ENCODE results near the gene PRR7. TPM values are rescaled to one million over a fixed set of nuclear protein-coding genes. Genes with fewer than 3 reads are reported as not detected.

Gene PRR7
- total and polyA plus RNA-seq, 2 experiments from 2014 or later, result 7.6 to 9.7 TPM

- H4K20me1 ChIP-seq (replicated peaks; ENCODE audit: insufficient read depth), result no peaks in the 10 kb centered on the region; the same call in 1 of the 2 replicates
- H3K36me3 ChIP-seq (ENCODE audit: insufficient read depth), result no peaks in the 10 kb centered on the region
- peaks cover 17% of the 10 kb centered on the region for H3K4me1 ChIP-seq (ENCODE audit: insufficient read depth)
- H3K27me3 ChIP-seq (ENCODE audit: insufficient read depth), result peaks cover 10% of the 10 kb centered on the region; the same call in 1 of the 2 replicates
- Mint-ChIP-seq H3K36me3 (ENCODE audit: low read depth) (peaks cover 15% of the 10 kb centered on the region), H3K27ac (no peak overlapping the region), H3K9me3 (no peaks in the 10 kb centered on the region), H3K27me3 (ENCODE audit: insufficient read depth, low read depth, poor library complexity) (peaks cover 21% of the 10 kb centered on the region), H3K4me1 (peaks cover 26% of the 10 kb centered on the region), H3K4me3 (no peak overlapping the region)
- H2AFZ ChIP-seq, result no peak overlapping the region
- no peak for ATAC-seq
- H3K27ac ChIP-seq (ENCODE audit: low read depth), result no peak overlapping the region
- DNase-seq (ENCODE audit: low spot score), result no peak
- no peaks in the 10 kb centered on the region for H3K9me2 ChIP-seq (ENCODE audit: insufficient read depth)
- no peaks in the 10 kb centered on the region for H3K79me2 ChIP-seq (replicated peaks; ENCODE audit: insufficient read depth)
- H3K4me3 ChIP-seq, result no peak overlapping the region
- no peak overlapping the region for H3K4me2 ChIP-seq
- peaks cover 11% of the 10 kb centered on the region; the same call in 1 of the 2 replicates for H3F3A ChIP-seq (replicated peaks; ENCODE audit: low read depth)
- TF ChIP-seq STAT1 (IDR thresholded peaks at IDR 0.05; ENCODE audit: unreplicated experiment), result no peak
- no peak for TF ChIP-seq POLR2AphosphoS5 (IDR thresholded peaks at IDR 0.05; ENCODE audit: low read depth)
- TF ChIP-seq, protein P1, sequence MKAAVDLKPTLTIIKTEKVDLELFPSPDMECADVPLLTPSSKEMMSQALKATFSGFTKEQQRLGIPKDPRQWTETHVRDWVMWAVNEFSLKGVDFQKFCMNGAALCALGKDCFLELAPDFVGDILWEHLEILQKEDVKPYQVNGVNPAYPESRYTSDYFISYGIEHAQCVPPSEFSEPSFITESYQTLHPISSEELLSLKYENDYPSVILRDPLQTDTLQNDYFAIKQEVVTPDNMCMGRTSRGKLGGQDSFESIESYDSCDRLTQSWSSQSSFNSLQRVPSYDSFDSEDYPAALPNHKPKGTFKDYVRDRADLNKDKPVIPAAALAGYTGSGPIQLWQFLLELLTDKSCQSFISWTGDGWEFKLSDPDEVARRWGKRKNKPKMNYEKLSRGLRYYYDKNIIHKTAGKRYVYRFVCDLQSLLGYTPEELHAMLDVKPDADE (IDR thresholded peaks at IDR 0.05), result no peak
- TF ChIP-seq NANOG (IDR thresholded peaks at IDR 0.05; ENCODE audit: borderline replicate concordance), result no peak
- no peak for TF ChIP-seq ZNF462 (CRISPR knock-in tag; IDR thresholded peaks at IDR 0.05)
- TF ChIP-seq JUNB (IDR thresholded peaks at IDR 0.05; ENCODE audit: unreplicated experiment), result no peak
- TF ChIP-seq EZH2phosphoT487 (IDR thresholded peaks at IDR 0.05; ENCODE audit: unreplicated experiment), result no peak
- TF ChIP-seq, protein P2, sequence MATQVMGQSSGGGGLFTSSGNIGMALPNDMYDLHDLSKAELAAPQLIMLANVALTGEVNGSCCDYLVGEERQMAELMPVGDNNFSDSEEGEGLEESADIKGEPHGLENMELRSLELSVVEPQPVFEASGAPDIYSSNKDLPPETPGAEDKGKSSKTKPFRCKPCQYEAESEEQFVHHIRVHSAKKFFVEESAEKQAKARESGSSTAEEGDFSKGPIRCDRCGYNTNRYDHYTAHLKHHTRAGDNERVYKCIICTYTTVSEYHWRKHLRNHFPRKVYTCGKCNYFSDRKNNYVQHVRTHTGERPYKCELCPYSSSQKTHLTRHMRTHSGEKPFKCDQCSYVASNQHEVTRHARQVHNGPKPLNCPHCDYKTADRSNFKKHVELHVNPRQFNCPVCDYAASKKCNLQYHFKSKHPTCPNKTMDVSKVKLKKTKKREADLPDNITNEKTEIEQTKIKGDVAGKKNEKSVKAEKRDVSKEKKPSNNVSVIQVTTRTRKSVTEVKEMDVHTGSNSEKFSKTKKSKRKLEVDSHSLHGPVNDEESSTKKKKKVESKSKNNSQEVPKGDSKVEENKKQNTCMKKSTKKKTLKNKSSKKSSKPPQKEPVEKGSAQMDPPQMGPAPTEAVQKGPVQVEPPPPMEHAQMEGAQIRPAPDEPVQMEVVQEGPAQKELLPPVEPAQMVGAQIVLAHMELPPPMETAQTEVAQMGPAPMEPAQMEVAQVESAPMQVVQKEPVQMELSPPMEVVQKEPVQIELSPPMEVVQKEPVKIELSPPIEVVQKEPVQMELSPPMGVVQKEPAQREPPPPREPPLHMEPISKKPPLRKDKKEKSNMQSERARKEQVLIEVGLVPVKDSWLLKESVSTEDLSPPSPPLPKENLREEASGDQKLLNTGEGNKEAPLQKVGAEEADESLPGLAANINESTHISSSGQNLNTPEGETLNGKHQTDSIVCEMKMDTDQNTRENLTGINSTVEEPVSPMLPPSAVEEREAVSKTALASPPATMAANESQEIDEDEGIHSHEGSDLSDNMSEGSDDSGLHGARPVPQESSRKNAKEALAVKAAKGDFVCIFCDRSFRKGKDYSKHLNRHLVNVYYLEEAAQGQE (IDR thresholded peaks at IDR 0.05; ENCODE audit: unreplicated experiment), result no peak
These were observed 57.8 kb downstream of the PRR7 start for GRCh38 chr5:177504086-177505056.

All from GM23338 (cell line).